C1 segment of cervical spinal cord (tissue), 14 donors: Measurements from ENCODE around the gene TMEM267.
"Not testable (repeated sequence)": the region's sequence is repeated elsewhere in the genome, so short reads cannot be mapped to it uniquely, and the experiment has no call there.

Experiments used
- DNase-seq, 14 donors: peaks; one replicate each; lab custom pipeline; 2025; lab: John Stamatoyannopoulos, UW

The TMEM267 gene

GRCh38 chr5:43410414-43410813 is 73.3 kb downstream of the TMEM267 start:
- DNase-seq, result no peak

- no peak for DNase-seq
Measured at GRCh38 chr5:43409809-43410271, 73.8 kb downstream of the TMEM267 start.

GRCh38 chr5:43402524-43403066 is 81.1 kb downstream of the TMEM267 start:
- DNase-seq, result not testable (repeated sequence)

- no peak for DNase-seq
Measured at GRCh38 chr5:43401827-43402226, 81.8 kb downstream of the TMEM267 start.

GRCh38 chr5:43400082-43400481 is 83.6 kb downstream of the TMEM267 start:
- DNase-seq, result no peak

- peak in 4 of 14 donors; percentile 1 to 14 (median 8) for DNase-seq
Measured at GRCh38 chr5:43396762-43397304, 86.8 kb downstream of the TMEM267 start.
